Gastrocnemius medialis (tissue), 4 donors: Measurements from ENCODE around the gene ATRNL1.

ENCODE experiments used
- CTCF ChIP-seq, 5 experiments: fragments of 450-650 bp in 3 of 5; fragments of 200-600 bp in 2 of 5; sonication (generic) in 2 of 5; IDR thresholded peaks in 4 of 5; conservative IDR thresholded peaks in 1 of 5; 1 replicate in 4 of 5; 2 replicates in 1 of 5; pipeline ENCODE4 v1.5.1; 2016 to 2019; ENCODE audit warnings: antibody characterized with exemption in 5 of 5, mild to moderate bottlenecking in 3 of 5, moderate library complexity in 3 of 5
- POLR2A ChIP-seq, 2 donors: fragments of 450-650 bp; IDR thresholded peaks; one replicate each; pipeline ENCODE4 v1.6.1; 2017; ENCODE audit warnings: antibody characterized with exemption in 2 of 2, mild to moderate bottlenecking in 2 of 2, moderate library complexity in 2 of 2

DNA sequence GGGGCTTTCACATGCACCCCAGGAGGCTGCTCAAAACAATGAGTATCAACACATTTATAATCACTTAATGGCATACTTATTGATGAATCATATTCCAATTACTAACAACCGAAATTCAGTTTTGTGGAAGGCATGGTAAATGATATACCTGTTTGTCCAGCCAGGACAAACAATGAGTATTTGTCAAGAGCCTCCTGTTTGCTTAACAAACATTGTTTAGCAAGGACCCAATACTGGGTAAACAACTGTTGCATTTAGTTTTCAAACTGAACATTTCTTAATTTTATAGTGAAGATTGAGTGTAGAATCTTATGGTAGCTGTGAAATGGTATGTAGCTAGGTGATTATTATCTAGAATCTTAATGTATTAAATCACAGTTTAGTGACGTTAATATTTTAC is 473.7 kb downstream of the ATRNL1 start:
- TF ChIP-seq CTCF (IDR thresholded peaks at IDR 0.05 in 4 of 5, conservative IDR thresholded peaks at IDR 0.05 in 1 of 5) (no peak), POLR2A (IDR thresholded peaks at IDR 0.05) (no peak)
